GM10248 (cell line): Measurements from ENCODE around the gene TCP11.

Experiments used
- CTCF ChIA-PET: fragments of 300-600 bp; sonication (Branson Sonifier 250); formaldehyde crosslinking; extraction: SDS; loops from one replicate; lab custom pipeline; 2021; ENCODE audit warnings: antibody characterized with exemption; lab: Yijun Ruan, JAX
- POLR2A ChIA-PET: fragments of 350-650 bp; sonication (Branson Sonifier 250); formaldehyde crosslinking; extraction: SDS; loops from one replicate; lab custom pipeline; 2020; ENCODE audit warnings: antibody characterized with exemption; lab: Yijun Ruan, JAX
- DNase-seq: peaks from one replicate; pipeline ENCODE4 v3.0.0; 2012; ENCODE audit errors: extremely low spot score
- TF ChIP-seq, protein P1 (sequence below): IDR thresholded peaks from 2 replicates; pipeline ENCODE4 v1.5.1; 2012; ENCODE audit warnings: mild to moderate bottlenecking, low read depth; ENCODE audit errors: extremely low read depth, missing control alignments, control extremely low read depth

TCP11 gene

DNA sequence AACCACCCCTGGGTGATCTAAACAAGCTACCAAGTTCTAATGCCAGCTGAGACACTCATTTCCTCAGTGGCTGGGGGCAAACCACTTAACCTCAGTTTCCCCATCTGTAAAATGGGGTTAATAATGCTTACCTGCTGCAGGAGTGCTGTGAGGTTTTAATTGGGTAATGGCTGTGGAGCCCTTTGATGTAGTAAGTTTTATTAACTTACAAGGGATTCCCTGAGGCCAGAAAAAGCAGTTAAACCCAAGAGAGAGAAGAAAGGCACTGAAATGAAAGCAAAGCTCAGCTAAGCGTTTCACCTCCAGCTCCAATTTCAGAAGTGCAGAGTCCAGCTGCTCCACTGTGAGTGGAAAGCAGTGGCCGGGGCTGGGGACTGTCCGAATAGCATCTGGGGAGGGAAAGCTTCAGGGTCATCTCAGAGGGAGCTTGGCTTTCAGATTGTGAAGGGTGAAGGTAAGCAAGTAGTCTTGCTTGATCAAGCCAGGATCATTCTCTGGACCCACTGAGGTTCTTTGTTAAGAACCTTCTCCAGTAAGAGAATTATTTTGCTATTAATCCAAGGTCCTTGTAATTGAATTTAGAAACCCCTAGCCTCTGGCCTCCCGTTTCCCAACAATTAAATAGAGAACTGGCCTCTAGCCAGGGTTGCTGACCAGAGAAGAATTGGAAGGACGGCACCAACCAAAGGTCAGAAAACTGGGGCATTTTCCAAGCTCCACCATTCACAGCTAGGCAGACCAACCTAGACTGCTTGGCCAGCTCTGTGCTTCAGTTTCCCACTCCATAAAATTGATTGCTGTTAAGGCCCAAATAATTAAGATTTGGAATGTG lies 20.9 kb upstream of the TCP11 start:
- POLR2A ChIA-PET, result interaction anchor here (0.5 kb wide), 1 partner anchor 1646 kb away, joined by 3 read pairs; no protein-coding TSS in a partner anchor
- TF ChIP-seq, protein P1, sequence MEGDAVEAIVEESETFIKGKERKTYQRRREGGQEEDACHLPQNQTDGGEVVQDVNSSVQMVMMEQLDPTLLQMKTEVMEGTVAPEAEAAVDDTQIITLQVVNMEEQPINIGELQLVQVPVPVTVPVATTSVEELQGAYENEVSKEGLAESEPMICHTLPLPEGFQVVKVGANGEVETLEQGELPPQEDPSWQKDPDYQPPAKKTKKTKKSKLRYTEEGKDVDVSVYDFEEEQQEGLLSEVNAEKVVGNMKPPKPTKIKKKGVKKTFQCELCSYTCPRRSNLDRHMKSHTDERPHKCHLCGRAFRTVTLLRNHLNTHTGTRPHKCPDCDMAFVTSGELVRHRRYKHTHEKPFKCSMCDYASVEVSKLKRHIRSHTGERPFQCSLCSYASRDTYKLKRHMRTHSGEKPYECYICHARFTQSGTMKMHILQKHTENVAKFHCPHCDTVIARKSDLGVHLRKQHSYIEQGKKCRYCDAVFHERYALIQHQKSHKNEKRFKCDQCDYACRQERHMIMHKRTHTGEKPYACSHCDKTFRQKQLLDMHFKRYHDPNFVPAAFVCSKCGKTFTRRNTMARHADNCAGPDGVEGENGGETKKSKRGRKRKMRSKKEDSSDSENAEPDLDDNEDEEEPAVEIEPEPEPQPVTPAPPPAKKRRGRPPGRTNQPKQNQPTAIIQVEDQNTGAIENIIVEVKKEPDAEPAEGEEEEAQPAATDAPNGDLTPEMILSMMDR, result no peak
- no peak for DNase-seq
- CTCF ChIA-PET, result interaction anchor here (0.9 to 4.4 kb wide), 6 partner anchors 12 to 701 kb away, joined by 3 to 20 read pairs (median 6); no protein-coding TSS in a partner anchor

DNA sequence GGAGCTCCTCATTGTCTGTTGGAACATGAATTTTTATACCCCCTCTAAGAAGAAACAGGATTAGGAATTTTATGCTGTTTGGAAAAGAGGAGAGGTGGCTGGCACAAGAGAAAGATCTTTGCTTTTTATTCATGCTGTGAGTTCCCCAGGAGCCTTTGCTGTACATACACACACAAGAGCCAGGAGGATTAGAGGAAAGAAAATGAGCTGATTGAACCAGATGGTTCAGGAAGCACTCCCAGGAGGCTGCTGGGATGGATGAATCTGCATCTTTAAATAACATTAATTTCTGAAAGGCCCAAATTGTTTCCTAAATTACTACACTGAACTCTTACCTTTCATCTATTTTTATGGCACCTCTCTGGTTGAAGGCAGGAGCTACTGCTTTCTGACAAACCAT lies 20.1 kb upstream of the TCP11 start:
- TF ChIP-seq, protein P1, result no peak
- ChIA-PET POLR2A (interaction anchor here (0.5 kb wide), 1 partner anchor 1646 kb away, joined by 3 read pairs; no protein-coding TSS in a partner anchor), CTCF (interaction anchor here (0.9 to 4.4 kb wide), 6 partner anchors 11 to 701 kb away, joined by 3 to 20 read pairs (median 6); no protein-coding TSS in a partner anchor)
- no peak for DNase-seq

GRCh38 chr6:35160642-35161041 lies 19.5 kb upstream of the TCP11 start:
- CTCF ChIA-PET, result interaction anchor here (2.5 to 4.4 kb wide), 3 partner anchors 11 to 44 kb away, joined by 10 to 20 read pairs (median 10); no protein-coding TSS in a partner anchor
- TF ChIP-seq, protein P1, result no peak
- POLR2A ChIA-PET, result no interaction called here
- no peak for DNase-seq

DNA sequence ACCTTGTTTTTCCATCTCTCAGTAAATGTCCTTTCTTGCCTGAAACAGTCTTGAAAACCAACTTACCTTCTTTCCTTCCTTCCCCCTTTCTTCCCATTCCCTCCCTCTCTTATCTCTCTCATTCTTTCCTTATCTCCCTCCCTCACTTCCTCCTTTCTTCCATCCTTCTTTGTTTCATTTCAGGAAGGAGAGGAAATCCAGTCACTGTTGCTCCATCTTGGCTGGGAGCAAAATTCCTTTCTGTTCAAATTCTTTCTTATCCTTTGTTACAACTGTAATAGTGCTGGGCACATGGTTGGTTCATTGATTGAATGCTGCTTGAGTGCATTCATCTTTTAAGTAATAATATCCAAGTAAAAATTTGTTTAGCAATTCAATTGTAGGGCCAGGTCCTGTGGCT lies 17.4 kb upstream of the TCP11 start:
- POLR2A ChIA-PET, result no interaction called here
- TF ChIP-seq, protein P1, result no peak
- DNase-seq, result no peak
- CTCF ChIA-PET, result interaction anchor here (1.1 kb wide), 2 partner anchors 13 to 31 kb away, joined by 3 read pairs; no protein-coding TSS in a partner anchor

DNA sequence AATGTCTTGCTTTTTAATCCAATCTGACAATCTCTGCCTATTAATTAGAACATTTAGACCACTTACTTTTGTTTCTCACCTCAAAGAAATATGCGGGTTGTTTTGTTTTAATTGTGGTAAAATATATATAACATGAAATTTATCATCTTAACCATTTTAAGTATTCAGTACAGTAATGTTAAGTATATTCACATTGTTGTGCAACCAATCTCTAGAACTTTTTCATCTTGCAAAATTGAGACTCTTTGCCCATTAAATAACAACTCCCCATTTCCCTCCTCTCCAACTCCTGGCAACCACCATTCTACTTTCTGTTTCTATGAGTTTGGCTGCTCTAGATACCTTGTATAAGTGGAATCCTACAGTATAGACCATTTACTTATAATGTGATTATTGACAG lies 13.8 kb upstream of the TCP11 start:
- POLR2A ChIA-PET, result no interaction called here

DNA sequence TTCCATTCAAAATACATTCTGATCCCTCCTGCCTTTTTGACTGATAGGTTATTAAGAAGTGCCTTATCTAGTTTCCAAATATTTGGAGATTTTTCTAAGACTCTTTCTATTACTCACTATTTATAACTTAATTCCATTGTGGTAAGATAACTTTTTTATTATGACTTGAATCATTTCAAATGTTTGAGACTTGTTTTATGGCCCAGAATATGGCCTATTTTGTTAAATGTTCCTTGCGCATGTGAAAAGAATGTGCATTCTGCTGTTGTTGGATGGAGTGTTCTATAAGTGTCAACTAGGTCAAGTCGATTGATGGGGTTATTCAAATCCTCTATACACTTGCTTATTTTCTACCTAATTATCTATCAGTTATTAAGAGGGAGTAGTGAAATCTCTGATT lies 13.1 kb upstream of the TCP11 start:
- ChIA-PET CTCF (no interaction called here), POLR2A (no interaction called here)
- TF ChIP-seq, protein P1, result no peak
- no peak for DNase-seq

More for the DNA sequence above, 13.8 kb upstream of the TCP11 start:
- DNase-seq, result no peak
- CTCF ChIA-PET, result interaction anchor here (1.0 to 1.6 kb wide), 2 partner anchors 9 to 12 kb away, joined by 3 to 9 read pairs; no protein-coding TSS in a partner anchor
- TF ChIP-seq, protein P1, result no peak
